Measurements from ENCODE around the gene DDX42.

The DDX42 gene

GRCh38 chr17:63823659-63824331 lies 49.8 kb downstream of the DDX42 start:
- DNase-seq (ENCODE audit: low spot score), result no peak

- DNase-seq (ENCODE audit: low spot score), result no peak
Observed at GRCh38 chr17:63824362-63824761, 50.4 kb downstream of the DDX42 start.

GRCh38 chr17:63826468-63827001 lies 52.6 kb downstream of the DDX42 start:
- no peak for DNase-seq (ENCODE audit: low spot score)

- peak; percentile 94 for DNase-seq (ENCODE audit: low spot score)
Observed at GRCh38 chr17:63827002-63827800, 53.2 kb downstream of the DDX42 start, which contains the start of the genes FTSJ3 and PSMC5. Gene FTSJ3, minus strand, starts transcription at chr17:63827663. Its CDS starts 761 bp downstream, at chr17:63826902. Gene PSMC5, plus strand, starts transcription at chr17:63827431. Its CDS starts 60 bp downstream, at chr17:63827491.

- no peak for DNase-seq (ENCODE audit: low spot score)
Observed at GRCh38 chr17:63827801-63828221, 53.8 kb downstream of the DDX42 start.

GRCh38 chr17:63828936-63829335 lies 55.0 kb downstream of the DDX42 start:
- no peak for DNase-seq (ENCODE audit: low spot score)

- DNase-seq (ENCODE audit: low spot score), result no peak
Observed at GRCh38 chr17:63830278-63830677, 56.3 kb downstream of the DDX42 start.

- DNase-seq (ENCODE audit: low spot score), result no peak
Observed at GRCh38 chr17:63830904-63831491, 57.0 kb downstream of the DDX42 start.

- DNase-seq (ENCODE audit: low spot score), result no peak
Observed at GRCh38 chr17:63831505-63831904, 57.5 kb downstream of the DDX42 start.

GRCh38 chr17:63832014-63832413 lies 58.0 kb downstream of the DDX42 start:
- no peak for DNase-seq (ENCODE audit: low spot score)

- DNase-seq (ENCODE audit: low spot score), result no peak
Observed at GRCh38 chr17:63832455-63832854, 58.5 kb downstream of the DDX42 start.

- no peak for DNase-seq (ENCODE audit: low spot score)
Observed at GRCh38 chr17:63833026-63833740, 59.2 kb downstream of the DDX42 start.

- DNase-seq (ENCODE audit: low spot score), result no peak
Observed at GRCh38 chr17:63833741-63834373, 59.9 kb downstream of the DDX42 start.

GRCh38 chr17:63834431-63835166 lies 60.6 kb downstream of the DDX42 start:
- DNase-seq (ENCODE audit: low spot score), result peak; percentile 65

GRCh38 chr17:63835167-63835720 lies 61.3 kb downstream of the DDX42 start:
- no peak for DNase-seq (ENCODE audit: low spot score)

GRCh38 chr17:63836811-63837210 lies 62.8 kb downstream of the DDX42 start:
- DNase-seq (ENCODE audit: low spot score), result no peak

GRCh38 chr17:63837480-63837879 lies 63.5 kb downstream of the DDX42 start:
- no peak for DNase-seq (ENCODE audit: low spot score)

GRCh38 chr17:63837962-63838600 lies 64.1 kb downstream of the DDX42 start:
- no peak for DNase-seq (ENCODE audit: low spot score)

GRCh38 chr17:63838631-63839171 lies 64.7 kb downstream of the DDX42 start:
- DNase-seq (ENCODE audit: low spot score), result no peak

All from HuH-7 (cell line).